Measurements from ENCODE around the gene CRELD2. TPM values are rescaled to one million over a fixed set of nuclear protein-coding genes. Genes with fewer than 3 reads are reported as not detected.
A peak's percentile ranks its signal among the peaks of the same experiment; 100 is the strongest.

Gene CRELD2
- total RNA-seq, 3 donors from 2014 or later (not counting 1 experiment from before 2014, with no cell fraction given) = 45.1 to 69.8 (median 48.5) TPM

- intact Hi-C loops (cut with micrococcal nuclease) = no loop called here
- WGBS (ENCODE audit: insufficient coverage) = 93% methylated on average over 15 of the region's 15 CpGs
- DNase-seq (no peak), ATAC-seq (no peak)
- TF ChIP-seq CTCF (IDR thresholded peaks at IDR 0.05) = no peak
- no peaks in the 10 kb centered on the region for H3K36me3 ChIP-seq (ENCODE audit: control insufficient read depth, insufficient read depth, low read length)
- Mint-ChIP-seq H3K4me3 (no peak overlapping the region), H3K4me1 (peaks cover under 1 to 10% of the 10 kb centered on the region in 2 donors), H3K27ac (no peak overlapping the region), H3K27me3 (ENCODE audit: low read depth in 2 of 2) (no peaks in the 10 kb centered on the region), H3K9me3 (no peaks in the 10 kb centered on the region), H3K36me3 (no peaks in the 10 kb centered on the region)
- H3K9me3 ChIP-seq (ENCODE audit: control insufficient read depth, insufficient read depth, low read length) = no peaks in the 10 kb centered on the region
- no peak overlapping the region for H3K4me3 ChIP-seq (ENCODE audit: low read length)
- peaks cover 15% of the 10 kb centered on the region for H3K4me1 ChIP-seq (ENCODE audit: control insufficient read depth, insufficient read depth, low read length)
- H3K27ac ChIP-seq (ENCODE audit: low read length) = no peak overlapping the region
- no peaks in the 10 kb centered on the region for H3K27me3 ChIP-seq (ENCODE audit: control insufficient read depth, insufficient read depth, low read length)
Observed at GRCh38 chr22:49956418-49956770, 38.0 kb downstream of the CRELD2 start.

GRCh38 chr22:49956914-49957825 is 38.7 kb downstream of the CRELD2 start:
- Histone ChIP-seq H3K9me3 (ENCODE audit: control insufficient read depth, insufficient read depth, low read length) (no peaks in the 10 kb centered on the region), H3K27me3 (ENCODE audit: control insufficient read depth, insufficient read depth, low read length) (no peaks in the 10 kb centered on the region), H3K36me3 (ENCODE audit: control insufficient read depth, insufficient read depth, low read length) (no peaks in the 10 kb centered on the region), H3K4me3 (ENCODE audit: low read length) (no peak overlapping the region), H3K27ac (ENCODE audit: low read length) (no peak overlapping the region), H3K4me1 (ENCODE audit: control insufficient read depth, insufficient read depth, low read length) (peaks cover 20% of the 10 kb centered on the region)
- DNase-seq (no peak), ATAC-seq (no peak)
- no peak for TF ChIP-seq CTCF (IDR thresholded peaks at IDR 0.05)
- intact Hi-C loops (cut with micrococcal nuclease) = no loop called here
- H3K9me3 Mint-ChIP-seq = no peaks in the 10 kb centered on the region
- H3K36me3 Mint-ChIP-seq = no peaks in the 10 kb centered on the region
- H3K4me1 Mint-ChIP-seq = peaks cover 5 to 16% of the 10 kb centered on the region in 2 donors
- H3K27me3 Mint-ChIP-seq (ENCODE audit: low read depth in 2 of 2) = no peaks in the 10 kb centered on the region
- no peak overlapping the region for H3K4me3 Mint-ChIP-seq
- WGBS (ENCODE audit: insufficient coverage) = 93% methylated on average over 19 of the region's 20 CpGs
- no peak overlapping the region for H3K27ac Mint-ChIP-seq

GRCh38 chr22:49957826-49958365 is 39.5 kb downstream of the CRELD2 start:
- ATAC-seq (no peak), DNase-seq (no peak)
- peak overlapping the region in 1 of 2 donors; percentile 83 for H3K27ac Mint-ChIP-seq
- H3K27ac ChIP-seq (ENCODE audit: low read length) = no peak overlapping the region
- peaks cover 28% of the 10 kb centered on the region for H3K4me1 ChIP-seq (ENCODE audit: control insufficient read depth, insufficient read depth, low read length)
- no peak overlapping the region for H3K4me3 ChIP-seq (ENCODE audit: low read length)
- H3K27me3 ChIP-seq (ENCODE audit: control insufficient read depth, insufficient read depth, low read length) = no peaks in the 10 kb centered on the region
- no peaks in the 10 kb centered on the region for H3K9me3 ChIP-seq (ENCODE audit: control insufficient read depth, insufficient read depth, low read length)
- peaks cover 5 to 16% of the 10 kb centered on the region in 2 donors for H3K4me1 Mint-ChIP-seq
- WGBS (ENCODE audit: insufficient coverage) = 97% methylated on average over 12 of the region's 12 CpGs
- H3K9me3 Mint-ChIP-seq = no peaks in the 10 kb centered on the region
- TF ChIP-seq CTCF (IDR thresholded peaks at IDR 0.05) = no peak
- H3K36me3 Mint-ChIP-seq = no peaks in the 10 kb centered on the region
- H3K4me3 Mint-ChIP-seq = no peak overlapping the region
- H3K36me3 ChIP-seq (ENCODE audit: control insufficient read depth, insufficient read depth, low read length) = peaks cover 4% of the 10 kb centered on the region
- H3K27me3 Mint-ChIP-seq (ENCODE audit: low read depth in 2 of 2) = no peaks in the 10 kb centered on the region
- intact Hi-C loops (cut with micrococcal nuclease) = no loop called here

Data from natural killer cell (primary cell).